Tibial nerve (tissue), 4 donors: ENCODE results near the gene PDE6D. TPM values are rescaled to one million over a fixed set of nuclear protein-coding genes. Genes with fewer than 3 reads are reported as not detected.

ENCODE experiments used
- DNase-seq, 2 donors: peaks; one replicate each; pipeline ENCODE4 v3.0.0-alpha.2; 2019; ENCODE audit warnings: low spot score in 2 of 2
- H3K27ac ChIP-seq, 4 donors: fragments of 200-600 bp; sonication (generic) in 3 of 4; one replicate each; pipeline ENCODE4 v1.5.1; 2017 to 2019; ENCODE audit warnings: mild to moderate bottlenecking in 1 of 4
- H3K27me3 ChIP-seq, 2 donors: fragments of 200-600 bp; sonication (generic) in 1 of 2; one replicate each; pipeline versions ENCODE4 v1.5.1 to v1.6.0; 2017 to 2019
- H3K36me3 ChIP-seq, 3 donors: fragments of 200-600 bp; sonication (generic); one replicate each; pipeline ENCODE4 v1.5.1; 2018 to 2019
- H3K4me1 ChIP-seq, 4 donors: fragments of 200-600 bp; sonication (generic) in 3 of 4; one replicate each; pipeline ENCODE4 v1.5.1; 2017 to 2019
- H3K4me3 ChIP-seq, 4 donors: fragments of 200-600 bp; sonication (generic) in 3 of 4; one replicate each; pipeline ENCODE4 v1.5.1; 2017 to 2019; ENCODE audit warnings: mild to moderate bottlenecking in 1 of 4, moderate library complexity in 1 of 4
- H3K9me3 ChIP-seq, 4 donors: fragments of 200-600 bp; sonication (generic) in 3 of 4; one replicate each; pipeline ENCODE4 v1.5.1; 2017 to 2019
- CTCF ChIP-seq, 5 experiments: fragments of 200-600 bp in 3 of 5; fragments of 450-650 bp in 2 of 5; sonication (generic) in 3 of 5; IDR thresholded peaks; one replicate each; pipeline ENCODE4 v1.5.1; 2016 to 2019; ENCODE audit warnings: antibody characterized with exemption in 5 of 5, mild to moderate bottlenecking in 3 of 5, moderate library complexity in 2 of 5
- EP300 ChIP-seq, 2 donors: sonication (generic); formaldehyde crosslinking; IDR thresholded peaks; one replicate each; pipeline ENCODE4 v1.6.1; 2017; ENCODE audit warnings: antibody characterized with exemption in 2 of 2, mild to moderate bottlenecking in 1 of 2
- POLR2A ChIP-seq, 2 donors: fragments of 450-650 bp; IDR thresholded peaks; one replicate each; pipeline ENCODE4 v1.6.1; 2017; ENCODE audit warnings: antibody characterized with exemption in 2 of 2, mild to moderate bottlenecking in 2 of 2, moderate library complexity in 2 of 2
- WGBS, 2 donors: methylation state at CpG; one replicate each; pipeline ENCODE4 v1.1.5; 2018; 5-methylcytosine and 5-hydroxymethylcytosine counted together
- total RNA-seq, 4 donors: library from RNA; depleted of rRNA; stranded (reverse); fragments of >200 nt; gene quantifications; one replicate each; pipeline ENCODE4 v1.1.0, GENCODE V29; 2016

Gene PDE6D
- total RNA-seq, 4 donors from 2014 or later: 18.6 to 30.8 (median 26.6) TPM

GRCh38 chr2:231710799-231711676 is 70.0 kb downstream of the PDE6D start:
- Histone ChIP-seq H3K4me1 (peaks cover 0 to 50% (median 30%) of the 10 kb centered on the region in 4 donors), H3K36me3 (peaks cover 0 to 27% (median 6%) of the 10 kb centered on the region in 3 donors), H3K27ac (peak overlapping the region; percentile 93 to 100 (median 100)), H3K27me3 (no peaks in the 10 kb centered on the region), H3K4me3 (peak overlapping the region; percentile 92 to 98 (median 96)), H3K9me3 (no peaks in the 10 kb centered on the region)
- 3 to 5% methylated on average over 36 to 42 of the region's 43 CpGs for WGBS, 2 donors
- DNase-seq: no peak
- no peak for TF ChIP-seq EP300 (IDR thresholded peaks at IDR 0.05)
- no peak for TF ChIP-seq POLR2A (IDR thresholded peaks at IDR 0.05)
- TF ChIP-seq CTCF (IDR thresholded peaks at IDR 0.05): no peak

GRCh38 chr2:231709981-231710798 is 70.9 kb downstream of the PDE6D start:
- H3K9me3 ChIP-seq: no peaks in the 10 kb centered on the region
- H3K4me1 ChIP-seq: peaks cover 0 to 55% (median 38%) of the 10 kb centered on the region in 4 donors
- DNase-seq: peak; percentile 72 to 74
- peak overlapping the region; percentile 92 to 98 (median 97) for H3K4me3 ChIP-seq
- peak; percentile 78 to 100 (median 99) for TF ChIP-seq CTCF (IDR thresholded peaks at IDR 0.05)
- peak in 1 of 2 donors; percentile 84 for TF ChIP-seq EP300 (IDR thresholded peaks at IDR 0.05)
- peak; percentile 87 to 91 for TF ChIP-seq POLR2A (IDR thresholded peaks at IDR 0.05)
- H3K36me3 ChIP-seq: peaks cover 0 to 27% (median 6%) of the 10 kb centered on the region in 3 donors
- H3K27me3 ChIP-seq: no peaks in the 10 kb centered on the region
- WGBS, 2 donors: 0% methylated on average over 11 to 14 of the region's 105 CpGs
- H3K27ac ChIP-seq: peak overlapping the region; percentile 99 to 100 (median 100)

GRCh38 chr2:231709636-231709980 is 71.5 kb downstream of the PDE6D start:
- DNase-seq: no peak
- H3K4me3 ChIP-seq: peak overlapping the region; percentile 92 to 98 (median 97)
- peaks cover 0 to 26% (median 6%) of the 10 kb centered on the region in 3 donors for H3K36me3 ChIP-seq
- H3K27ac ChIP-seq: peak overlapping the region; percentile 99 to 100 (median 100)
- H3K27me3 ChIP-seq: no peaks in the 10 kb centered on the region
- WGBS, 2 donors: 0% methylated on average over 11 to 29 of the region's 33 CpGs
- TF ChIP-seq POLR2A (IDR thresholded peaks at IDR 0.05) (no peak), CTCF (IDR thresholded peaks at IDR 0.05) (no peak), EP300 (IDR thresholded peaks at IDR 0.05) (no peak)
- no peaks in the 10 kb centered on the region for H3K9me3 ChIP-seq
- H3K4me1 ChIP-seq: peaks cover 0 to 55% (median 34%) of the 10 kb centered on the region in 4 donors

- peaks cover 0 to 55% (median 32%) of the 10 kb centered on the region in 4 donors for H3K4me1 ChIP-seq
- peak overlapping the region; percentile 99 to 100 (median 100) for H3K27ac ChIP-seq
- H3K36me3 ChIP-seq: peaks cover 0 to 20% (median 6%) of the 10 kb centered on the region in 3 donors
- H3K4me3 ChIP-seq: peak overlapping the region; percentile 92 to 98 (median 97)
- WGBS, 2 donors: 0 to 1% methylated on average over 34 to 58 of the region's 118 CpGs
- H3K27me3 ChIP-seq: no peaks in the 10 kb centered on the region
- TF ChIP-seq CTCF (IDR thresholded peaks at IDR 0.05) (peak in 2 of 5 experiments; percentile 14 to 21), EP300 (IDR thresholded peaks at IDR 0.05) (no peak), POLR2A (IDR thresholded peaks at IDR 0.05) (no peak)
- DNase-seq: no peak
- H3K9me3 ChIP-seq: no peaks in the 10 kb centered on the region
These were observed 72.1 kb downstream of the PDE6D start for GRCh38 chr2:231708773-231709635.
